ENCODE results near the gene EYA3. TPM values are rescaled to one million over a fixed set of nuclear protein-coding genes. Genes with fewer than 3 reads are reported as not detected.

Gene EYA3
- total and polyA plus RNA-seq, 10 donors, result 3.5 to 26.4 (median 20.1) TPM

- Histone ChIP-seq H3K9me3 (no peaks in the 10 kb centered on the region), H3K27ac (no peak overlapping the region), H3K36me3 (no peaks in the 10 kb centered on the region), H3K4me3 (peak overlapping the region in 1 of 8 donors; percentile 80), H3K4me1 (peaks cover 7 to 81% (median 46%) of the 10 kb centered on the region in 6 donors), H3K27me3 (replicated peaks in 1 of 7) (no peaks in the 10 kb centered on the region)
- intact Hi-C loops (cut with DNase I; ENCODE audit: low total_unique reads), result no loop called here
- no peak for TF ChIP-seq POLR2A (IDR thresholded peaks at IDR 0.05)
- no peak for TF ChIP-seq CTCF (IDR thresholded peaks at IDR 0.05 in 8 of 11, conservative IDR thresholded peaks at IDR 0.05 in 3 of 11)
- no peak for TF ChIP-seq POLR2AphosphoS5 (IDR thresholded peaks at IDR 0.05)
- no peak for DNase-seq
- WGBS, 5 donors, result 71 to 95% (median 85%) methylated on average over 1 of the region's 1 CpG
These were observed 1.8 kb downstream of the EYA3 start for GRCh38 chr1:28086651-28087050.

GRCh38 chr1:28085129-28085528 is 3.3 kb downstream of the EYA3 start:
- intact Hi-C loops (cut with DNase I; ENCODE audit: low total_unique reads), result no loop called here
- Histone ChIP-seq H3K4me1 (peaks cover 7 to 77% (median 42%) of the 10 kb centered on the region in 6 donors), H3K27ac (no peak overlapping the region), H3K36me3 (peaks cover 0 to 8% (median 6%) of the 10 kb centered on the region in 6 donors), H3K4me3 (no peak overlapping the region), H3K27me3 (replicated peaks in 1 of 7) (no peaks in the 10 kb centered on the region), H3K9me3 (no peaks in the 10 kb centered on the region)
- TF ChIP-seq POLR2A (IDR thresholded peaks at IDR 0.05), result no peak
- TF ChIP-seq CTCF (IDR thresholded peaks at IDR 0.05 in 8 of 11, conservative IDR thresholded peaks at IDR 0.05 in 3 of 11), result no peak
- no peak for TF ChIP-seq POLR2AphosphoS5 (IDR thresholded peaks at IDR 0.05)
- WGBS, 5 donors, result 83 to 88% (median 86%) methylated on average over 5 of the region's 5 CpGs
- no peak for DNase-seq

- TF ChIP-seq CTCF (IDR thresholded peaks at IDR 0.05 in 8 of 11, conservative IDR thresholded peaks at IDR 0.05 in 3 of 11) (no peak), POLR2A (IDR thresholded peaks at IDR 0.05) (no peak), POLR2AphosphoS5 (IDR thresholded peaks at IDR 0.05) (no peak)
- H3K27me3 ChIP-seq (replicated peaks in 1 of 7), result no peaks in the 10 kb centered on the region
- no peak for DNase-seq
- peaks cover 7 to 76% (median 39%) of the 10 kb centered on the region in 6 donors for H3K4me1 ChIP-seq
- intact Hi-C loops (cut with DNase I; ENCODE audit: low total_unique reads), result no loop called here
- peaks cover 0 to 20% (median 13%) of the 10 kb centered on the region in 6 donors for H3K36me3 ChIP-seq
- no peaks in the 10 kb centered on the region for H3K9me3 ChIP-seq
- WGBS, 5 donors, result 79 to 91% (median 89%) methylated on average over 1 of the region's 1 CpG
- no peak overlapping the region for H3K27ac ChIP-seq
- no peak overlapping the region for H3K4me3 ChIP-seq
These were observed 4.5 kb downstream of the EYA3 start for GRCh38 chr1:28083876-28084275.

- intact Hi-C loops (cut with DNase I; ENCODE audit: low total_unique reads), result no loop called here
- no peak for TF ChIP-seq CTCF (IDR thresholded peaks at IDR 0.05 in 8 of 11, conservative IDR thresholded peaks at IDR 0.05 in 3 of 11)
- TF ChIP-seq POLR2A (IDR thresholded peaks at IDR 0.05), result no peak
- TF ChIP-seq POLR2AphosphoS5 (IDR thresholded peaks at IDR 0.05), result no peak
- no peak overlapping the region for H3K27ac ChIP-seq
- H3K4me3 ChIP-seq, result no peak overlapping the region
- no peaks in the 10 kb centered on the region for H3K27me3 ChIP-seq (replicated peaks in 1 of 7)
- H3K4me1 ChIP-seq, result peaks cover 0 to 66% (median 7%) of the 10 kb centered on the region in 6 donors
- no peak for DNase-seq
- H3K9me3 ChIP-seq, result no peaks in the 10 kb centered on the region
- H3K36me3 ChIP-seq, result peaks cover 0 to 31% (median 13%) of the 10 kb centered on the region in 6 donors
- WGBS, 5 donors, result 80 to 88% (median 83%) methylated on average over 8 of the region's 8 CpGs
These were observed 9.5 kb downstream of the EYA3 start for GRCh38 chr1:28078680-28079626.
